H1 (cell line): ENCODE results near the gene UBE2G2. TPM values are rescaled to one million over a fixed set of nuclear protein-coding genes. Genes with fewer than 3 reads are reported as not detected.

ENCODE experiments used
- CTCF ChIA-PET: fragments of 300-600 bp; sonication (Branson Sonifier 250); formaldehyde crosslinking; loops from one replicate; lab custom pipeline; 2021; ENCODE audit not compliant: partially characterized antibody; lab: Charles Lee
- POLR2A ChIA-PET: fragments of 300-600 bp; sonication (Branson Sonifier 250); formaldehyde crosslinking; loops from one replicate; lab custom pipeline; 2021; ENCODE audit warnings: inconsistent platforms; ENCODE audit not compliant: partially characterized antibody; lab: Charles Lee
- DNase-seq, 2 experiments: peaks; one replicate each; pipeline versions ENCODE4 v3.0.0 to v3.0.0-alpha.2; 2010 to 2022; ENCODE audit warnings: low spot score in 2 of 2, low read depth in 1 of 2, mixed read lengths in 1 of 2
- FAIRE-seq: peaks from 2 replicates; lab custom pipeline; 2011; peaks lifted over from hg19 to GRCh38; lab: Jason Lieb, UNC
- H2AFZ ChIP-seq: 2 replicates; pipeline ENCODE4 v1.8.1; 2012; ENCODE audit warnings: low read length, inconsistent platforms
- H2AK5ac ChIP-seq: 2 replicates; pipeline ENCODE4 v1.6.1; 2013; ENCODE audit warnings: low read depth, low read length
- H2BK120ac ChIP-seq: replicated peaks from 2 replicates; pipeline ENCODE3; 2013; ENCODE audit warnings: low read depth, low read length, inconsistent platforms
- H2BK12ac ChIP-seq: 2 replicates; pipeline ENCODE4 v1.6.1; 2013; ENCODE audit warnings: low read depth, low read length
- H2BK15ac ChIP-seq: 2 replicates; pipeline ENCODE4 v1.6.1; 2013; ENCODE audit warnings: low read length
- H2BK20ac ChIP-seq: 2 replicates; pipeline ENCODE4 v1.6.1; 2013; ENCODE audit warnings: low read length
- H2BK5ac ChIP-seq: 2 replicates; pipeline ENCODE4 v1.6.1; 2013; ENCODE audit warnings: low read depth, low read length
- H3K14ac ChIP-seq: 2 replicates; pipeline ENCODE4 v1.6.1; 2013; ENCODE audit warnings: inconsistent platforms; ENCODE audit not compliant: insufficient read length
- H3K18ac ChIP-seq: 2 replicates; pipeline ENCODE4 v1.6.1; 2013; ENCODE audit warnings: low read length; ENCODE audit errors: extremely low read depth
- H3K23ac ChIP-seq: 2 replicates; pipeline ENCODE4 v1.6.1; 2013; ENCODE audit warnings: inconsistent platforms; ENCODE audit not compliant: insufficient read length
- H3K23me2 ChIP-seq: 2 replicates; pipeline ENCODE4 v1.6.1; 2013; ENCODE audit warnings: low read depth, low read length
- H3K27ac ChIP-seq: 2 replicates; pipeline ENCODE4 v1.6.1; 2011; ENCODE audit warnings: low read depth, low read length, inconsistent platforms
- H3K27me3 ChIP-seq, 4 experiments: replicated peaks in 1 of 4; 1 replicate in 1 of 4; 2 replicates in 3 of 4; pipeline versions ENCODE4 v1.6.1 to v1.8.1; 2011 to 2013; ENCODE audit warnings: low read length in 3 of 4, mild to moderate bottlenecking in 3 of 4, inconsistent platforms in 2 of 4, mixed read lengths in 2 of 4, moderate library complexity in 1 of 4; ENCODE audit not compliant: control insufficient read depth in 3 of 4, insufficient read depth in 3 of 4; ENCODE audit errors: extremely low read depth in 1 of 4
- H3K36me3 ChIP-seq, 4 experiments: 2 replicates each; pipeline versions ENCODE4 v1.6.1 to v1.8.1; 2011 to 2013; ENCODE audit warnings: mild to moderate bottlenecking in 4 of 4, low read length in 3 of 4, moderate library complexity in 2 of 4, control low read depth in 1 of 4, inconsistent platforms in 1 of 4; ENCODE audit not compliant: insufficient read depth in 4 of 4, control insufficient read depth in 2 of 4
- H3K4ac ChIP-seq: replicated peaks from 2 replicates; pipeline ENCODE3; 2013; ENCODE audit warnings: low read length, low read depth, mixed read lengths, inconsistent platforms; ENCODE audit not compliant: insufficient read length
- H3K4me1 ChIP-seq, 4 experiments: replicated peaks in 1 of 4; 1 replicate in 1 of 4; 2 replicates in 3 of 4; pipeline versions ENCODE4 v1.6.1 to v1.8.1; 2011 to 2013; ENCODE audit warnings: low read length in 3 of 4, inconsistent platforms in 2 of 4, mixed read lengths in 1 of 4; ENCODE audit not compliant: insufficient read depth in 4 of 4, control insufficient read depth in 3 of 4
- H3K4me2 ChIP-seq, 2 experiments: 2 replicates each; pipeline versions ENCODE4 v1.6.1 to v1.8.1; 2011 to 2013; ENCODE audit warnings: low read depth in 2 of 2, low read length in 2 of 2, control low read depth in 1 of 2, inconsistent platforms in 1 of 2, mild to moderate bottlenecking in 1 of 2; ENCODE audit not compliant: insufficient read depth in 1 of 2
- H3K4me3 ChIP-seq, 4 experiments: fragments of 200-600, 300-600 bp in 1 of 4; sonication (generic), shearing (Covaris generic), sonication (Bioruptor Twin) in 1 of 4; 2 replicates each; pipeline versions ENCODE4 v1.5.1 to v1.8.1; 2011 to 2016; ENCODE audit warnings: low read length in 4 of 4, low read depth in 3 of 4, control low read depth in 2 of 4, inconsistent platforms in 2 of 4, mild to moderate bottlenecking in 2 of 4, mixed read lengths in 1 of 4, moderate library complexity in 1 of 4; ENCODE audit not compliant: insufficient read depth in 2 of 4; ENCODE audit errors: extremely low read depth in 1 of 4
- H3K56ac ChIP-seq: replicated peaks from 2 replicates; pipeline ENCODE3; 2013; ENCODE audit warnings: low read depth, mild to moderate bottlenecking, mixed read lengths, low read length, inconsistent platforms; ENCODE audit not compliant: insufficient read length
- H3K79me1 ChIP-seq: 2 replicates; pipeline ENCODE4 v1.6.1; 2013; ENCODE audit warnings: low read depth, low read length, control low read depth
- H3K79me2 ChIP-seq, 2 experiments: 2 replicates each; pipeline versions ENCODE4 v1.6.1 to v1.8.1; 2012 to 2013; ENCODE audit warnings: low read length in 2 of 2, mild to moderate bottlenecking in 2 of 2, inconsistent platforms in 1 of 2; ENCODE audit not compliant: insufficient read depth in 2 of 2, control insufficient read depth in 1 of 2
- H3K9ac ChIP-seq, 4 experiments: replicated peaks in 1 of 4; 1 replicate in 1 of 4; 2 replicates in 3 of 4; pipeline versions ENCODE4 v1.6.1 to v1.8.1; 2011 to 2013; ENCODE audit warnings: low read depth in 3 of 4, low read length in 3 of 4, control low read depth in 2 of 4, mild to moderate bottlenecking in 2 of 4, moderate library complexity in 2 of 4, inconsistent platforms in 1 of 4; ENCODE audit errors: extremely low read depth in 1 of 4
- H3K9me3 ChIP-seq, 2 experiments: 2 replicates each; pipeline versions ENCODE4 v1.6.1 to v1.8.1; 2012 to 2013; ENCODE audit warnings: mild to moderate bottlenecking in 2 of 2, moderate library complexity in 2 of 2, control low read depth in 1 of 2, inconsistent platforms in 1 of 2, low read depth in 1 of 2, low read length in 1 of 2, mixed read lengths in 1 of 2; ENCODE audit not compliant: insufficient read depth in 2 of 2
- H4K20me1 ChIP-seq, 2 experiments: replicated peaks in 1 of 2; 2 replicates each; pipeline versions ENCODE3 to v1.8.1; 2011 to 2013; ENCODE audit warnings: inconsistent platforms in 2 of 2, low read length in 2 of 2, mild to moderate bottlenecking in 1 of 2; ENCODE audit not compliant: insufficient read depth in 2 of 2, control insufficient read depth in 1 of 2
- H4K5ac ChIP-seq: 2 replicates; pipeline ENCODE4 v1.6.1; 2013; ENCODE audit warnings: low read length, low read depth, mixed read lengths, inconsistent platforms; ENCODE audit not compliant: insufficient read length
- H4K8ac ChIP-seq: 2 replicates; pipeline ENCODE4 v1.8.0; 2013; ENCODE audit warnings: mild to moderate bottlenecking, moderate library complexity, low read length, inconsistent platforms; ENCODE audit not compliant: insufficient read depth; ENCODE audit errors: extremely low read depth
- H4K91ac ChIP-seq: replicated peaks from 2 replicates; pipeline ENCODE3; 2013; ENCODE audit warnings: low read length, mixed read lengths, inconsistent platforms; ENCODE audit not compliant: insufficient read length
- CHD1 ChIP-seq: IDR thresholded peaks from 2 replicates; pipeline ENCODE4 v1.6.1; 2012; ENCODE audit warnings: low read depth, low read length, improper control_type of control experiment
- EGR1 ChIP-seq: IDR thresholded peaks from 2 replicates; pipeline ENCODE4 v1.6.1; 2011; ENCODE audit warnings: low read depth, low read length, borderline replicate concordance
- HDAC6 ChIP-seq: IDR thresholded peaks from one replicate; pipeline ENCODE4 v1.7.1; 2012; ENCODE audit warnings: low read depth, mild to moderate bottlenecking, inconsistent platforms, low read length, moderate library complexity
- KDM5A ChIP-seq: fragments of 200-600 bp; IDR thresholded peaks from 2 replicates; pipeline ENCODE4 v1.7.1; 2012; ENCODE audit warnings: mild to moderate bottlenecking, low read length, inconsistent platforms, mixed read lengths
- SRF ChIP-seq: IDR thresholded peaks from 2 replicates; pipeline ENCODE4 v1.6.1; 2011; ENCODE audit warnings: mild to moderate bottlenecking, low read depth, low read length, moderate library complexity
- TAF1 ChIP-seq: IDR thresholded peaks from 2 replicates; pipeline ENCODE4 v1.6.1; 2011; ENCODE audit warnings: mild to moderate bottlenecking, low read depth, low read length
- TEAD4 ChIP-seq: IDR thresholded peaks from 2 replicates; pipeline ENCODE4 v1.6.1; 2012; ENCODE audit warnings: low read depth, low read length, inconsistent platforms, mixed read lengths
- WGBS, 2 experiments: shearing (Covaris generic) in 1 of 2; methylation state at CpG; one replicate each; pipeline versions ENCODE4 v1.1.6 to v1.1.7; 2013 to 2015; ENCODE audit warnings: low lambda C conversion rate in 2 of 2, mixed read lengths in 2 of 2, inconsistent platforms in 1 of 2, low coverage in 1 of 2, missing lambda C conversion rate in 1 of 2; ENCODE audit not compliant: insufficient replicate concordance in 2 of 2, insufficient coverage in 1 of 2, insufficient read length in 1 of 2; ENCODE audit errors: extremely low coverage in 1 of 2, missing lambda C conversion rate in 1 of 2; 5-methylcytosine and 5-hydroxymethylcytosine counted together
- polyA plus RNA-seq, 7 experiments: library from polyadenylated mRNA; depleted of rRNA in 3 of 7; stranded (reverse) in 5 of 7; unstranded in 2 of 7; fragments of >200 nt in 5 of 7; fragments of 200-250 nt in 2 of 7; gene quantifications; 1 replicate in 5 of 7; 2 replicates in 1 of 7; 4 replicates in 1 of 7; pipeline versions ENCODE4 v1.2.1 to v1.2.3, GENCODE V29; 2011 to 2013; ENCODE audit warnings: missing spikeins in 2 of 7, mixed read lengths in 2 of 7
- total RNA-seq: library from RNA; stranded (reverse); fragmentation: NEBNext Ultra II Directional; extraction: Animal tissue kit (Norgen Biotek cat#: 25700); gene quantifications from 2 replicates; pipeline ENCODE4 v1.2.1, GENCODE V29; 2021
- TF ChIP-seq, protein P1 (sequence below): IDR thresholded peaks from 2 replicates; pipeline ENCODE4 v1.6.1; 2012; ENCODE audit warnings: inconsistent platforms

Gene UBE2G2
- total and polyA plus RNA-seq, 2 of the 8 experiments (the other 6 are each of a cell fraction or from before 2014, with no cell fraction given): 96.3 to 101 TPM

DNA sequence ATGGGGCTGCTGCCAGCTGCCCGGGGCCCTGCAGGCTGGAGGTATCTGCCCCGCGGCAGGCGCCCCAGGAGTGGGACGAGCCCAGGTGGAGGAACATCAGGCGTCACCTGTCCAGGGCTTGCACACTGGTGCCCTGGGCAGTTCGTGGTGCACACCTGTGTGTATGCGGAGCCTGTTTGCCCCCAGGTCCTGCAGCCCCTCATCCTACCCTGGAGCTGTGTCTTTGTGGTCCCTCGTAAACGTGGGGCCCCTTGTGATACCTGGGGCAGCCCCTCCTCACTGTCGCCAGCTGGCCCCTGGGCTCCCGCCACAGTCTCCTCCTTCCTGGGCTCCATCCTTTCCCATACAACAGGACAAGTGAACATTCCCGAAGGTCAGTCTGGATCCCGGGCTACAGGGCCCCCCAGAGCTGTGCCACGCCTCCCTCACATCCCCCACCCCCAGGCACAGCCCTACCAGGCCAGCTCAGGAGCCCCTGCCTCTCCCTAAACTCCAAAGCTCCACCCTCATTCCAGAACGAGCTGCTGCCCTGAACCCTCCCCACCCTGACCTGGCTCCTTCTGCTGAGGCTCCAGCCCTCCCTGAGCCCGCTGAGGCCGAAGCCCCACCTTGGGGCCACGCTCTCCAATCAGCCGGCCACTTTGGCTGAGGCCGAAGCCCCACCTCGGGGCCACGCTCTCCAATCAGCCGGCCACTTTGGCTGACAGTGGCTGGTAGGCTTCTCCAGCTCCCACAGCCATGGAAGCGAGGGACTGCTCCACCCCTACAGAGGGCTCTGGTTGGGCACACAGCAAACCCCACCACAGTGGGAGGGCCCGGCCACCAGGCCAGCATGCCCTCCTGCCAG, 42.6 kb downstream of the UBE2G2 start:
- no peak for TF ChIP-seq HDAC6
- TF ChIP-seq EGR1: no peak
- no peak for TF ChIP-seq TEAD4
- TF ChIP-seq KDM5A: no peak
- no peak for TF ChIP-seq TAF1
- TF ChIP-seq SRF: no peak
- TF ChIP-seq, protein P1, sequence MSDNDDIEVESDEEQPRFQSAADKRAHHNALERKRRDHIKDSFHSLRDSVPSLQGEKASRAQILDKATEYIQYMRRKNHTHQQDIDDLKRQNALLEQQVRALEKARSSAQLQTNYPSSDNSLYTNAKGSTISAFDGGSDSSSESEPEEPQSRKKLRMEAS: no peak
- TF ChIP-seq CHD1: no peak
- TF ChIP-seq, all 59 proteins: peak for 0
- Histone ChIP-seq H4K8ac (no peak overlapping the region), H3K9ac (no peak overlapping the region), H3K4ac (peak overlapping the region; percentile 23), H3K79me2 (no peaks in the 10 kb centered on the region), H2BK20ac (no peak overlapping the region), H3K4me3 (no peak overlapping the region), H2BK5ac (no peak overlapping the region), H4K20me1 (no peaks in the 10 kb centered on the region), H2AK5ac (peak overlapping the region; percentile 53; the same call in 1 of the 2 replicates), H3K27me3 (no peaks in the 10 kb centered on the region), H3K23ac (no peak overlapping the region), H3K18ac (no peak overlapping the region; the same call in 1 of the 2 replicates), H2BK12ac (peak overlapping the region; percentile 75; the same call in 1 of the 2 replicates), H4K91ac (peak overlapping the region; percentile 49), H2BK120ac (no peak overlapping the region), H3K14ac (no peak overlapping the region), H3K23me2 (no peaks in the 10 kb centered on the region), H3K79me1 (no peaks in the 10 kb centered on the region), H3K36me3 (no peaks in the 10 kb centered on the region), H3K9me3 (peaks cover 0 to 6% of the 10 kb centered on the region in 2 experiments; a peak in 1 of 4 replicates), H2BK15ac (0 out of 2 replicates have a peak overlapping the region, but pooled peaks have one; percentile 46), H4K5ac (peak overlapping the region; percentile 4), H3K4me2 (no peak overlapping the region; a peak in 1 of 4 replicates), H3K56ac (no peak overlapping the region), H2AFZ (no peak overlapping the region), H3K27ac (no peak overlapping the region), H3K4me1 (peaks cover 0 to 19% (median 8%) of the 10 kb centered on the region in 4 experiments; a peak in 5 of 7 replicates)
- DNase-seq: no peak
- POLR2A ChIA-PET: interaction anchor here (0.6 to 2.6 kb wide), 4 partner anchors 9 to 240 kb away, joined by 3 to 10 read pairs (median 4); partner anchors contain the start of gene UBE2G2
- 87% methylated on average over 25 of the region's 26 CpGs; no CpG with 5 or more reads in 1 of the 2 experiments for WGBS, 2 experiments
- CTCF ChIA-PET: interaction anchor here (1.1 to 4.7 kb wide), 11 partner anchors 10 to 167 kb away, joined by 3 to 28 read pairs (median 4); partner anchors contain the start of gene KRTAP10-6
- FAIRE-seq: no peak
